Suppressor macrophage (primary cell): ENCODE measurements around the gene RBPMS2.

Experiments used
- DNase-seq, 4 experiments: peaks; one replicate each; pipeline ENCODE4 v3.0.0-alpha.2; 2020 to 2022

The RBPMS2 gene

GRCh38 chr15:64782751-64783150, 7.4 kb upstream of the RBPMS2 start:
- no peak for DNase-seq

- no peak for DNase-seq
Observed at GRCh38 chr15:64781299-64781698, 5.9 kb upstream of the RBPMS2 start.

- DNase-seq, result no peak
Observed at GRCh38 chr15:64780600-64781156, 5.3 kb upstream of the RBPMS2 start.

GRCh38 chr15:64779630-64780029, 4.2 kb upstream of the RBPMS2 start:
- DNase-seq, result no peak

GRCh38 chr15:64779024-64779423, 3.6 kb upstream of the RBPMS2 start:
- DNase-seq, result no peak

- no peak for DNase-seq
Observed at GRCh38 chr15:64776402-64776786, 1.0 kb upstream of the RBPMS2 start.

GRCh38 chr15:64774629-64775493, 528 bp downstream of the RBPMS2 start:
- peak in 3 of 4 experiments; percentile 11 to 51 (median 31) for DNase-seq

GRCh38 chr15:64774037-64774628, 1.3 kb downstream of the RBPMS2 start:
- no peak for DNase-seq

- no peak for DNase-seq
Observed at GRCh38 chr15:64773606-64774005, 1.8 kb downstream of the RBPMS2 start.

GRCh38 chr15:64772964-64773363, 2.4 kb downstream of the RBPMS2 start:
- DNase-seq, result no peak

- no peak for DNase-seq
Observed at GRCh38 chr15:64772488-64772887, 2.9 kb downstream of the RBPMS2 start.

- DNase-seq, result no peak
Observed at GRCh38 chr15:64770626-64771025, 4.8 kb downstream of the RBPMS2 start.

- peak in 3 of 4 experiments; percentile 23 to 32 (median 30) for DNase-seq
Observed at GRCh38 chr15:64767203-64767602, 8.2 kb downstream of the RBPMS2 start.

- DNase-seq, result no peak
Observed at GRCh38 chr15:64766058-64766457, 9.3 kb downstream of the RBPMS2 start.

- DNase-seq, result no peak
Observed at GRCh38 chr15:64763874-64764273, 11.5 kb downstream of the RBPMS2 start.

- no peak for DNase-seq
Observed at GRCh38 chr15:64763462-64763861, 11.9 kb downstream of the RBPMS2 start.

GRCh38 chr15:64763021-64763420, 12.4 kb downstream of the RBPMS2 start:
- no peak for DNase-seq

GRCh38 chr15:64762546-64762945, 12.8 kb downstream of the RBPMS2 start:
- DNase-seq, result no peak

- DNase-seq, result no peak
Observed at GRCh38 chr15:64761156-64761555, 14.2 kb downstream of the RBPMS2 start.

- no peak for DNase-seq
Observed at GRCh38 chr15:64760056-64760455, 15.3 kb downstream of the RBPMS2 start.

GRCh38 chr15:64755427-64755940, 19.9 kb downstream of the RBPMS2 start:
- DNase-seq, result peak in 3 of 4 experiments; percentile 31 to 62 (median 36)

GRCh38 chr15:64754663-64755426, 20.5 kb downstream of the RBPMS2 start:
- no peak for DNase-seq
